Natural killer cell (primary cell): Measurements from ENCODE around the gene HIVEP3. TPM values are rescaled to one million over a fixed set of nuclear protein-coding genes. Genes with fewer than 3 reads are reported as not detected.
"Not testable (repeated sequence)": the region's sequence is repeated elsewhere in the genome, so short reads cannot be mapped to it uniquely, and the experiment has no call there.

Experiments
- ATAC-seq, 3 donors: fragments of 150-1000 bp in 2 of 3; fragments of 200-7000 bp in 1 of 3; cut with Tn5 transposase; 1 replicate in 1 of 3; 2 replicates in 2 of 3; pipeline ENCODE4 v1.10.0; 2021; ENCODE audit warnings: mild to moderate bottlenecking in 2 of 3, moderate library complexity in 2 of 3
- DNase-seq, 2 donors: peaks; one replicate each; pipeline versions ENCODE4 v3.0.0 to v3.0.0-alpha.2; 2013 to 2021; ENCODE audit warnings: mixed read lengths in 1 of 2
- H3K27ac ChIP-seq: one replicate; pipeline ENCODE4 v1.5.1; 2013; ENCODE audit warnings: mild to moderate bottlenecking, low read length
- H3K27me3 ChIP-seq: one replicate; pipeline ENCODE4 v1.6.1; 2013; ENCODE audit warnings: low read length; ENCODE audit not compliant: control insufficient read depth, insufficient read depth
- H3K36me3 ChIP-seq: one replicate; pipeline ENCODE4 v1.6.1; 2013; ENCODE audit warnings: low read length; ENCODE audit not compliant: control insufficient read depth, insufficient read depth
- H3K4me1 ChIP-seq: one replicate; pipeline ENCODE4 v1.6.1; 2013; ENCODE audit warnings: low read length; ENCODE audit not compliant: control insufficient read depth, insufficient read depth
- H3K4me3 ChIP-seq: one replicate; pipeline ENCODE4 v1.5.1; 2013; ENCODE audit warnings: low read length
- H3K9me3 ChIP-seq: one replicate; pipeline ENCODE4 v1.6.1; 2013; ENCODE audit warnings: low read length; ENCODE audit not compliant: control insufficient read depth, insufficient read depth
- H3K27ac Mint-ChIP-seq, 2 donors: one replicate each; pipeline ENCODE4 v1.8.0; 2022; ENCODE audit warnings: mild to moderate bottlenecking in 2 of 2, mixed read lengths in 2 of 2, moderate library complexity in 1 of 2
- H3K27me3 Mint-ChIP-seq, 2 donors: one replicate each; pipeline ENCODE4 v1.8.0; 2022; ENCODE audit warnings: low read depth in 2 of 2, mixed read lengths in 2 of 2
- H3K36me3 Mint-ChIP-seq: one replicate; pipeline ENCODE4 v1.8.0; 2022; ENCODE audit warnings: mixed read lengths
- H3K4me1 Mint-ChIP-seq, 2 donors: one replicate each; pipeline ENCODE4 v1.8.0; 2022; ENCODE audit warnings: mixed read lengths in 2 of 2
- H3K4me3 Mint-ChIP-seq: one replicate; pipeline ENCODE4 v1.8.0; 2022; ENCODE audit warnings: mild to moderate bottlenecking, moderate library complexity, mixed read lengths
- H3K9me3 Mint-ChIP-seq, 2 donors: one replicate each; pipeline ENCODE4 v1.8.0; 2022; ENCODE audit warnings: mixed read lengths in 2 of 2
- WGBS: methylation state at CpG from one replicate; pipeline ENCODE4 v1.1.7; 2013; ENCODE audit warnings: missing lambda C conversion rate; ENCODE audit not compliant: insufficient coverage; 5-methylcytosine and 5-hydroxymethylcytosine counted together
- intact Hi-C: fragments of 100-400 bp; cut with micrococcal nuclease; formaldehyde crosslinking; loops from one replicate; pipeline ENCODE4 v1.14.2; 2022
- total RNA-seq, 4 donors: library from RNA; stranded (reverse); fragments of 120-200 nt in 1 of 4; gene quantifications; one replicate each; pipeline versions ENCODE4 v1.2.3 to v1.2.4, GENCODE V29; 2013 to 2022
- TF ChIP-seq, protein P1 (sequence below): fragments of 200-600 bp; IDR thresholded peaks from one replicate; pipeline ENCODE4 v1.8.0; 2022; ENCODE audit warnings: antibody characterized with exemption

The HIVEP3 gene
- total RNA-seq, 3 donors from 2014 or later (not counting 1 experiment from before 2014, with no cell fraction given), result 26.2 to 35.2 (median 29.8) TPM

DNA sequence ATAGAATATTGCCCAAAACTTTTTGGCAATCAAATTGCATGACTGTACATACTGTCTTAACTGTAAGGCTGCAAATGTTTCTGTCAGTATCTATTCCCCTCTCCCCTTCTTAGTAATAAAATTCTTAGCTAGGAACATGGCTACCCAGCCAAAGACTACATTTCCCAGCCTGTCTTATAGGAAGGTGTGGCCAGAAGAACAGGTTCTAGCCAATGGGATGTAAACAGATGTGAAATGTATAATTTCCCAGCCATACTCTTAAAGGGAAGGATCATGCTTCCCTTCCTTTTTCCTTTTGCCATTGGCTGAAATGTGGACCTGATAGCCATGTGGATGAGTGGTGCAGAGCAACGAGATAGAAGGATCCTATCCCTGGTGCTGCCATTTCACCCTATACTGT lies 7.0 kb upstream of the HIVEP3 start:
- Histone ChIP-seq H3K27me3 (no peaks in the 10 kb centered on the region), H3K36me3 (no peaks in the 10 kb centered on the region), H3K27ac (no peak overlapping the region), H3K4me1 (no peaks in the 10 kb centered on the region), H3K9me3 (no peaks in the 10 kb centered on the region), H3K4me3 (no peak overlapping the region)
- ATAC-seq (no peak), DNase-seq (no peak)
- H3K4me3 Mint-ChIP-seq, result no peak overlapping the region
- peaks cover 19 to 25% of the 10 kb centered on the region in 2 donors for H3K4me1 Mint-ChIP-seq
- H3K27me3 Mint-ChIP-seq, result no peaks in the 10 kb centered on the region
- H3K9me3 Mint-ChIP-seq, result no peaks in the 10 kb centered on the region
- intact Hi-C loops, result no loop called here
- TF ChIP-seq, protein P1, sequence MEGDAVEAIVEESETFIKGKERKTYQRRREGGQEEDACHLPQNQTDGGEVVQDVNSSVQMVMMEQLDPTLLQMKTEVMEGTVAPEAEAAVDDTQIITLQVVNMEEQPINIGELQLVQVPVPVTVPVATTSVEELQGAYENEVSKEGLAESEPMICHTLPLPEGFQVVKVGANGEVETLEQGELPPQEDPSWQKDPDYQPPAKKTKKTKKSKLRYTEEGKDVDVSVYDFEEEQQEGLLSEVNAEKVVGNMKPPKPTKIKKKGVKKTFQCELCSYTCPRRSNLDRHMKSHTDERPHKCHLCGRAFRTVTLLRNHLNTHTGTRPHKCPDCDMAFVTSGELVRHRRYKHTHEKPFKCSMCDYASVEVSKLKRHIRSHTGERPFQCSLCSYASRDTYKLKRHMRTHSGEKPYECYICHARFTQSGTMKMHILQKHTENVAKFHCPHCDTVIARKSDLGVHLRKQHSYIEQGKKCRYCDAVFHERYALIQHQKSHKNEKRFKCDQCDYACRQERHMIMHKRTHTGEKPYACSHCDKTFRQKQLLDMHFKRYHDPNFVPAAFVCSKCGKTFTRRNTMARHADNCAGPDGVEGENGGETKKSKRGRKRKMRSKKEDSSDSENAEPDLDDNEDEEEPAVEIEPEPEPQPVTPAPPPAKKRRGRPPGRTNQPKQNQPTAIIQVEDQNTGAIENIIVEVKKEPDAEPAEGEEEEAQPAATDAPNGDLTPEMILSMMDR, result no peak
- no CpG with 5 or more reads among the region's 1 CpG for WGBS
- H3K27ac Mint-ChIP-seq, result no peak overlapping the region
- H3K36me3 Mint-ChIP-seq, result no peaks in the 10 kb centered on the region

DNA sequence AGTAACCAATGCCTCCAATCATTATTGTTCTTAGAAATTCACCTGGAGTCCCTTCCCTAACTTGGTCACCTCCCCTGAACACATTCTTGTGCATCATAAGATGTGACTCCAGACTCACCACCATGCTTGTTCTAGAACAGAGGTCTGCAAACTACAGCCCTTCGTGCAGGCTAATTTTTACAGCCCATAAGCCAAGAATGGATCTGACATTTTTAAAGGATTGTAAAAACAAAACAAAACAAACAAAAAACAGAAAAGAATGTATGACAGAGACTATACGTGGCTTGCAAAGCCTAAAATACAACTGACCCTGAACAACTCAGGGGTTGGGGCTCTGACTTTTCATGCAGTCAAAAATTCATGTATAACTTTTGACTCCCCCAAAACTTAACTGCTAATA lies 6.2 kb upstream of the HIVEP3 start:
- peaks cover 27 to 33% of the 10 kb centered on the region in 2 donors for H3K4me1 Mint-ChIP-seq
- TF ChIP-seq, protein P1, result no peak
- no peaks in the 10 kb centered on the region for H3K27me3 Mint-ChIP-seq
- Histone ChIP-seq H3K36me3 (no peaks in the 10 kb centered on the region), H3K4me3 (no peak overlapping the region), H3K27me3 (no peaks in the 10 kb centered on the region), H3K4me1 (peaks cover 5% of the 10 kb centered on the region), H3K9me3 (no peaks in the 10 kb centered on the region), H3K27ac (no peak overlapping the region)
- H3K4me3 Mint-ChIP-seq, result no peak overlapping the region
- H3K36me3 Mint-ChIP-seq, result no peaks in the 10 kb centered on the region
- WGBS, result 85% methylated on average over 2 of the region's 2 CpGs
- no peak for DNase-seq
- intact Hi-C loops, result no loop called here
- H3K27ac Mint-ChIP-seq, result no peak overlapping the region
- ATAC-seq, result no peak
- H3K9me3 Mint-ChIP-seq, result no peaks in the 10 kb centered on the region

DNA sequence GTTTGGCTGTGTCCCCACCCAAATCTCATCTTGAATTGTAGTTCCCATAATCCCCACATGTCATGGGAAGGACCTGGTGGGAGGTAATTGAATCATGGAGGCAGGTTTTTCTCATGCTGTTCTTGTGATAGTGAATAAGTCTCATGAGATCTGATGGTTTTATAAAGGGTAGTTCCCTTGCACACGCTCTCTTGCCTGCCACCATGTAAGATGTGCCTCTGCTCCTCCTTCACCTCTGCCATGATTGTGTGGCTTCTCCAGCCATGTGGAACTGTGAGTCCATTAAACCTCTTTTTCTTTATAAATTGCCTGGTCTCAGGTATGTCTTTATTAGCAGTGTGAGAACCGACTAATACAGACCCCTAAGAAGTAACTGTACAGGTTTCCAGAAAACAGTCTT lies 2.5 kb upstream of the HIVEP3 start:
- WGBS, result 100% methylated on average over 2 of the region's 2 CpGs
- peak overlapping the region; percentile 93 to 95 for H3K27ac Mint-ChIP-seq
- H3K27me3 Mint-ChIP-seq, intact Hi-C loops, DNase-seq, H3K9me3 ChIP-seq, H3K27me3 ChIP-seq, H3K27ac ChIP-seq, H3K9me3 Mint-ChIP-seq, H3K36me3 ChIP-seq, H3K4me3 ChIP-seq, H3K36me3 Mint-ChIP-seq, ATAC-seq: not testable (repeated sequence)
- peaks cover 38% of the 10 kb centered on the region for H3K4me1 ChIP-seq
- H3K4me1 Mint-ChIP-seq, result peaks cover 58 to 60% of the 10 kb centered on the region in 2 donors
- peak overlapping the region; percentile 35 for H3K4me3 Mint-ChIP-seq

DNA sequence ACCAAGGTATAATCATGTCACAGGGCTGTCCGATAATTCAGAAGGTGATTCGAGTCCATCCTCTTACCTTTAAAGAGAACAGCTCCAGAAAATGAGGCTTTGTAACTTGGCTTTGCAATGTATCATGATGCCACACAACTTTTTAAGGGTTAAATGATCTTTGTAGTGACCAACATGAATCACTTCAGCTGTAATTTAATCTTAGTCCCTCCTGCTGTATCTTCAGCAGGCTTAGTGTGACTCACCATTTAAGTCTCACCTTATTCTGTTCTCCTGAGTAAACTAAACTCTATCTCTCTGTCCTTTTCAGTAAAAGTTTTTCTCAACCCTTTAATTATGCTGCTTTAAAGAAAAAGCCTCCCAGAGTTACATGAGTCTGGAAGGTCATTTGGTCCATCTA lies 1.9 kb upstream of the HIVEP3 start:
- Histone ChIP-seq H3K9me3 (no peaks in the 10 kb centered on the region), H3K27ac (peak overlapping the region; percentile 80), H3K4me1 (peaks cover 44% of the 10 kb centered on the region), H3K36me3 (no peaks in the 10 kb centered on the region), H3K4me3 (no peak overlapping the region), H3K27me3 (no peaks in the 10 kb centered on the region)
- WGBS, result 89% methylated on average over 2 of the region's 2 CpGs
- DNase-seq, result no peak
- Mint-ChIP-seq H3K27ac (peak overlapping the region; percentile 93 to 95), H3K27me3 (no peaks in the 10 kb centered on the region), H3K9me3 (no peaks in the 10 kb centered on the region), H3K4me1 (peaks cover 61 to 63% of the 10 kb centered on the region in 2 donors), H3K36me3 (no peaks in the 10 kb centered on the region), H3K4me3 (peak overlapping the region; percentile 94)
- intact Hi-C loops, result loop anchor here (1.0 kb wide), 1 partner anchor 32 kb away; no protein-coding TSS in a partner anchor
- TF ChIP-seq, protein P1, result no peak
- ATAC-seq, result peak in 1 of 3 donors; percentile 30
